Middle frontal gyrus (tissue), 1 donor: ENCODE measurements around the gene MAP4K4.

Source experiments
- DNase-seq: peaks from one replicate; pipeline ENCODE4 v3.0.0-alpha.2; 2015; ENCODE audit warnings: low spot score; ENCODE audit errors: extremely low spot score

MAP4K4 gene

DNA sequence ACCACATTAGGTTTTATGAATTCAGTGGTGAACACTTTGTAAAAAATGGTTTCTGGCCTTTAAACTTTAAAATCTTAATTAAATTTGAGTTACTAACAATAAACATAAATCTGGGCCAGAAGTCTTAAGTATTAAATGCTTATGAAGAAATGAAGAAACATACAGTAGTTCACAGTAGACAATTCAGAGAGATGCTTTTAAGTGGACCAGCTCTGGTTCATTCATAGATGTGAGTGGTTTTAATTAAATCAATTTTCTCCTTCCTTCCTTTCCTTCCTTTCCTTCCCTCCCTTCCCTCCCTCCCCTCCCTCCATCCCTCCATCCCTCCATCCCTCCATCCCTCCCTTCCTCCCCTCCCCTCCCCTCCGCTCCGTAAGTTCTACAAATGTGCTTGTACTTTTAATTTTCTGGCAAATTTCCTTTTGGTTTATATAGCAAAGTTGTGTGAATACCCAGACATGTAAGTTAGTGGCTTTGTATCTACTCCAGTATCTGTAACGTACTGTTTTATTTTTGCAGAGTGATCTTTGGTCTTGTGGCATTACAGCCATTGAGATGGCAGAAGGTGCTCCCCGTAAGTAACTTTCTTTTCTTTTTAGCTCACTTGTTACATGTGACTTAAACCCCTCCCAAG is 136.5 kb downstream of the MAP4K4 start:
- DNase-seq = no peak

DNA sequence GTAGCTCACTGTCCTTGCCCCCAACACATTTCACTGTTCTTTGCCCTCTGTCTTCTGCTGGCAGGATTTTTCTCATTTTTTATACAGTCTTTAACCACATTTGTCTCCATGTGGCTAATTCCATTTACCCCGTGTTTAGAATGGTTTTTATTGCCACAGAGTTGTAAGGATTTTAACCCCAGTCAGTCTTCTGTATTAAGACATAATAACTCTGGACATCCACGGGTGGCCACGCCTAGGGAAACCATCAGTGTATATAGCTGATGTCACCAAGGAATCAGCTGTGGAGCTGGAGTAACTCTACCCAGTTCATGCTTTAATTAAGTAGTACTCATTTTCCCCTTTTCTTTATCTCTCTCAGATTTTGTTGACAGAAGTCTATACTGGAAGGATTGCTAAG is 139.8 kb downstream of the MAP4K4 start:
- no peak for DNase-seq

DNA sequence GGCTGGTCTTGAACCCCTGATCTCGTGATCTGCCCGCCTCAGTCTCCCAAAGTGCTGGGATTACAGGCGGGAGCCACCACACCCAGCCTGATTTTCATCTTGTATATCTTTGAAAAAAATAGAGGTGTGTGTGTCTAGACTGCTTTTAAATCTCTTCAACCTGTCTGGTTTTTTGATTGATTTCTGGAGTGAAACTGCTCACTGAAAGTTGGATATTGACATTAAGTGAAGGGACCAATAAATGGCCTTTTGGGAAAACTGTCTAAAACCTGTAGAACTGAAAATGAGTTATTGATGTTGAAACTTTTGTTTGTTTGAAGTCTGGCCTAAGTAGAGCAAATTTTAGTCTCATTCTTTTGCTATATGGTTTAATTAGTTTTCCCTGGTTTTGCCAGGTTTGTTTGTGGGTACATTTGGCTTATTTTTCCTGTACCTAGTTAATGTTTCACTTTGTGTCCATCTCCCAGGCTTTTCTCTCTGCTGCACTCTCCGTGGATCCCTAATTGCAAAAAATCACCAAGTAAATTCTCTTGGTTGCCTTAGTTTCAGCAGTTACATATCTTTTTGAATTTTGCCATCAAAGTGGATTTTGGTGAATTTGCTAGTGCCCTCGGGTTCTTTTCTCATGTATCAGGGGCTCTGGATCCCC is 144.3 kb downstream of the MAP4K4 start:
- DNase-seq = no peak

DNA sequence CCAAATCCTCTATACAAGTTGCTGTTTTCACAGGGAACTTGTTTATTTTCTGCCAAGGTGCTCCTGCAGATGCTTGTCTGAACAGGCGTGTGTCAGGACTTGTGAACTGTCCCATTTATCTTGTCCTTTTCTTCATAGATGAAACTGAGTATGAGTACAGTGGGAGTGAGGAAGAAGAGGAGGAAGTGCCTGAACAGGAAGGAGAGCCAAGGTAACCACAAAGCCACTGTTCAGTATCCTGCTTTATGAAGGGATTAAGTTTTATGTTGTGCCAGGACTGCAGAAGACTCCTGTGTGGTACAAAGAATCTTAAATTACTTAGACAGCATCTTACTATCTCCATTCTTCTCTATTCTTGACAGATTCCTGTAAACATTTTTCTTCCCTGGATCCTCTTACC is 145.0 kb downstream of the MAP4K4 start:
- no peak for DNase-seq

DNA sequence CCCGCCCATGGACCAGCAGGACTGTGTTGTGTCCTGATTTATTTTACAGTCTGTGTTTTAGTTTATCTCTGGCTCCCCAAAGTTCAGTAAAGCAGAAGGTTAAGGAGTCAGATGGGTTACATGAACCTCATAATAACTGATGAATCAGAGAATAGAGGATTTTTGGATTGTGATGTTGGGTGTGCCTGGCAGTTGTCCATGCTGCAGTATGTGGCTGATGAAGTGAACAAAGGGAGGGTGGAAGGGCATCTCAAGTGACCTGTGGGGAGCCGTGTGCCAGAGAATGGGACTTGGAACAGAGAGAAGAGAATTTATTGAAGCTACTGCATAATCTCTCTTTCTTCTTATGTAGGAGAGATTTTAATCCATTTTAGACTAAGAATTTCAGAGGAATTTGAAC is 145.5 kb downstream of the MAP4K4 start:
- DNase-seq = no peak

DNA sequence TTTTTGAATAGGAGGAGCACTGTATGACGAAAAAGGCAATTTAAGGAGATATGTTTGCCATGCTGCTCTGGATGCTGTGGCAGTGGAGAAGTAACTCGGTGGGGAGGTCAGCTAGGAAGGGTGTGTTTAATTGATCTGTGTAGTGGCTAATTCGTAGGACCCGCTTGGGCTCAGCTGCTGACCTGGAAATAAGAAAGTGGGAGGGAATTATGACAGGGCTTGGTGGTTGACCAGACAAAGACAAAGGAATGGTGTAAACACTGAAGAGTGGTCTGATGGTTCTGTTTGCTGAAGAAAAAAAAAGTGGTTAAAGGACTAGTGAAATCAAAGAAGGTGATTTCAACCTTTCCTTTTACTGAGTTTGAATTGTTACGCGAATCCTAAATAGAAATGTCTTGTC is 146.0 kb downstream of the MAP4K4 start:
- no peak for DNase-seq

DNA sequence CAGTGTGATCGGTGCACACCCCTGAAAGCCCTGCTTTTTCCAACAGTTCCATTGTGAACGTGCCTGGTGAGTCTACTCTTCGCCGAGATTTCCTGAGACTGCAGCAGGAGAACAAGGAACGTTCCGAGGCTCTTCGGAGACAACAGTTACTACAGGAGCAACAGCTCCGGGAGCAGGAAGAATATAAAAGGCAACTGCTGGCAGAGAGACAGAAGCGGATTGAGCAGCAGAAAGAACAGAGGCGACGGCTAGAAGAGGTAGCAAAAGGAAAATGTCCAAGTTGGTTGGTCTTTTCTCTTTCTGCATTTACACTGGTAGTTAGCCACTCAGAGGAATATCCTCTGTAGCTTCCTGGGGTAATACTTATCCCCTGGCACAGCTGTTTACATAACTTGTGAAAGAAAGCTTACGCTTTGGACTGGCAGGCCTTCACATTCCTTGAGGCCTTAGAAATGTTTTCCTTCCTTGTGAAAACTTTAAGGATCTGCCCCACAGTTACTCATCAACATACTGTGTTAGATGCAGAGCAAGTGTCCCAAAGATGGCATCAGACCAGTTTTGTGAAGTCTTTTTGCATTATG is 146.6 kb downstream of the MAP4K4 start:
- DNase-seq = no peak

DNA sequence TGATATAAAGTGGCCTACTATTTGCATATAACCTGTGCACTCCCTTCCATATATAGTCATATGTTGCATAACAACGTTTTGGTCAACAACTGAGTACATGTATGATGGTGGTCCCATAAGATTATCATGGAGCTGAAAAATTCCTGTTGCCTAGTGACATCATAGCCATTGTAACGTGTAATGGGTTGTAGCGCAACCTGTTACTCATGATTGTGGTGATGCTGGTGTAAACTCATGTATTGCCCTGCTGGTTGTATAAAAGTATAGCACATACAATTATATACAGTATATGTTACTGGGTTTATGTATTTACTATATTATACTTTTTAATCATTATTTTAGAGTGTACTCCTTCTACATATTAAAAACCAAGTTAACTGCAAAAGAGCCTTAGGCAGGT is 149.5 kb downstream of the MAP4K4 start:
- no peak for DNase-seq

DNA sequence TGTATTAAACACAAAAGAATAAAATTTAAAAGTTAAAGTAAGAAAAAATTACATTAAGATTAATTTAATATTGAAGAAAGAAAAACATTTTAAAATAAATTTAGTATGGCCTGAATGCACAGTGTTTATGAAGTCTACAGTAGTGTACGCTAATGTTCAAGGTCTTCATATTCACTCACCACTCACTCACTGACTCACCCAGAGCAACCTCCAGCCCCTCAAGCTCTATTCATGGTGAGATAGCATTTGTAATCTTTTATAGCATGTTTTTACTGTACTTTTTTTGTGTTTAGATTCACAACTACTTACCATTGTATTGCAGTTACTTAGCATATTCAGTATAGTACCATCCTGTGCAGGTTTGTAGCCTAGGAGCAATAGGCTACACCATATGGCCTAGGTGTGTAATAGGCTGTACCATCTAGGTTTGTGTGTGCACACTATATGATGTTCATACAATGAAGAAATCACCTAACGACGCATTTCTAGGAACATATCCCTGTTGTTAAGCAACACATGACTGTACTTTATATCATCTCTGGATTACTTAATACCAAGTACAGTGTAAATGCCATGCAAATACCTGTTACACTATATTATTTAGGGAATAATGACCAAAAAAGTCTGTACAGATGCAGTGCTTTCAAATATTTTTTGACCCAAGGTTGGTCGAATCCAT is 150.3 kb downstream of the MAP4K4 start:
- no peak for DNase-seq

DNA sequence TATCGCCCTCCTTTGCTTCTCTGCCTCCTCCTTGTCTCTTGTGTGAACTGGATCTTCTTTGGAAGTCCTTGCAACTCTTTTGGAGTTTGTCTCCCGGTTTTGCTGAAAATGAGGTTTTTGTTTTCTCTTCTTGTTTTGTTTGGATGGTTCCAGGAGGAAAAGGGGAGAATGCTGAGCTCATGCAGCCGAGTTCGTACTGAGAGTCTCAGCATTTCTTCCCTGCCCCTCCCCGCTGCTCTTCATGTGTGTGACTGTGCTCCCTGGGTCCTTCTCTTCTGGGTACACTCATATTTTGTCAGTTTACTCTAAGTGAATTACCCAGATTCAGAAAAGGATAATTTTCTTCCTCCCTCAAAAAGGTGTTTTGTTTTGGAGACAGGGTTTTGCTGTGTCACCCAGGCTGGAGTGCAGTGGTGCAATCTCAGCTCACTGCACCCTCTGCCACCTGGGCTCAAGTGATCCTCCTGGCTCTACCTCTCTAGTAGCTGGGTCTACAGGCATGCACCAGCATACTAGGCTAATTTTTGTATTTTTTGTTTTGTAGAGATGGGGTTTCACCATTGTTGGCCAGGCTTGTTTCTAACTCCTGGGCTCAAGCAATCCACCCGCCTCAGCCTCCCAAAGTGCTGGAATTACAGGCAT is 151.4 kb downstream of the MAP4K4 start:
- no peak for DNase-seq

DNA sequence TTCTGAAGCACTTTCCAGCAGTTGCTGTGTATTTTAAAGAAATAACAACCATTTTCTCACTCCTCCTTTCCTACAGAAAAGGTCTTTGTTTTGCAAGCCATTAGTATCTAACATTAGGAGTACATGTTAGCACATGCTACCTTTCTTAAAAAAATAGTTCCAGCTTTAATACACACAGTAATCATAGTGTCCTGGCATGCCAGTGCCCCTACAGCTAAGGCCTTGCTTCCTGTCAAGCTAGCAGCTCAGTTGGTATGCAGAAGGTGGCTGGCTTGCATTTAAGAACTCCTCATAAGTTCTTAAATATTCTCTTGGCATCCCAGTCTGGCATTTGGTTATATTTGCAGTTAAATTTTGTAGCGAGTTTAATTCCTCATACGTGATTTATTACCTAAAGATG is 152.9 kb downstream of the MAP4K4 start:
- DNase-seq = no peak

DNA sequence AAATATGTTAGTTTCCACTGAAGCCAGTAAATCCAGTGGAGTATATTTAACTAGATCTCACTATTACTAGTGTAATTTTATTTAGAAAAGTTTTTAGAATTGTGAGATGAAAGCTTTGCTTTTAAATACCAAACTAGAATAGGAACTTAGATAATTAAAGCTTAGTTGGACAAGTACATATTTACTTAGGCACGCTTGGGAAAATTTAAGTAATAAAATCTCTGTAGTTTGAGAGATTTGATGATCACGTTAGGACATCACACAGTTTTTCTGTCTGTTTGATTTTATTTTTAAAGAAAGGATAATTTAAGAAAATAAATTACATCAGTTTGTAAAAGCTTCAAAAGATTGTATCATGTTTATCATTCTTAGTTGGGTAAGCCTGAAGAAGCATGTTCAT is 153.5 kb downstream of the MAP4K4 start:
- DNase-seq = no peak

DNA sequence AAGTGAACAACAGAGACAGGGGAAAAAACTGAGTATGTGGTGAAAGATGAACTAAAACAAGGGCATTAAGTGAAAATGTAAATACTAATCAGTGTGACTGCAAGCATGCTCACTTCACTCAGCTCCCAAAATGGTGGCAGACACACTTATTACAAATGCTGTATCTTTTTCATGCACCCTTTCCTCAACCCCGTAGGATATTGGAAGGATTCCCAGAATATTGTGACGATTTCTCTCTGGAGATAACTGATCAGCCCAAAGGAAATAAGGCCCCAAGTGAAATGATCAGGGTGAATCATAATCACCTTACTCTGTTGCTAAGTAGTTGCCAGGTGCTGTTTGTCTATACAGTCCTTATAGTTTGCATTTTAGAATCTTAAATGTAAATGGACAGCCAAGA is 155.3 kb downstream of the MAP4K4 start:
- DNase-seq = no peak

DNA sequence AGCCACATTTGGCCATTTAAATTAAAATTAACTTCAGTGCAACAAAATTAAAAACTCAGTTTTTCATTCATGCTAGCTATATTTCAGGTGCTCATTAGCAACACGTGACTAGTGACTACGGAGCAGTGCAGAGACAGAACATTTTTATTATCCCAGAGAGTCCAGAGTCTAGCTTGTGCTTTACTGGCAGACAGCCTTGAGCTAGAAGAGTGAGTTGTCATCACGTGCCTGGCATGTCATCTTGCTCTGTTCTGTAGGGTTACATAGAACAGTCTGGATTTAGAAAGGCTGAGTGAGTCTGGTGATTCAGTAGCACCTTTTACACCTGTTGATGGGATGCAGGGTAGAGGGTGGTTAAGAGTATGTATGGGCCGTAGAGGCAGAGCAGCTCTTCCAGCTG is 157.4 kb downstream of the MAP4K4 start:
- DNase-seq = no peak

DNA sequence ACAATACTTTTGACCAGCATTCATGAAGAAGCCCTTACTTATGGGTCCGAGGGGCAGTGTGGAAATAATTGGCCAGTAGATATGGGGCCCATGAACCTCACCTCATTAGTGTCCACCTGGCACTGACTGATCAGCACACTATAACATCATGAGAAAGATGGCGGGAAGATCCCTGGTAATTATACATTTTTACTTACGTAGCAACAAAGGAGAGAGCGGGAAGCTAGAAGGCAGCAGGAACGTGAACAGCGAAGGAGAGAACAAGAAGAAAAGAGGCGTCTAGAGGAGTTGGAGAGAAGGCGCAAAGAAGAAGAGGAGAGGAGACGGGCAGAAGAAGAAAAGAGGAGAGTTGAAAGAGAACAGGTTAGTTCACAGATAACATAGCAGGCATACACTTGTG is 158.3 kb downstream of the MAP4K4 start:
- DNase-seq = no peak

DNA sequence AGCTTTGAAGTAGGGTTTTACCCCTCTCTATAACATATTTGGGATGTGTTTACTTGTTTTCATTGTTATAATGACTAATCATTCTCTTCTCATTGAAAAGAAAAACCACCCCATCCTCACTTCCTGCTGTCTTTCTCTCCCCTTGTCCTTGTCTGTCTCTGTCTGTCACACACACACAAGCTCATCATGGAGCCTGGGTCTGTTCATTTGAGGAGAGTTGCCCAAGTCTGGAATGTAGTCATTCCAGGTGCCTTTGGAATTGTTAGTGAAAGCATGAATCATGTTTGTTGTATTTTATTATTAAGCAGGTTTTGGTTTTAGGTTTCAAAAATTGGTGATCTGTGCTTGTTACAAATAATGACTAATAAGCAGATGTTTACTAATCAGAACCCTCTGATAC is 160.7 kb downstream of the MAP4K4 start:
- DNase-seq = no peak

DNA sequence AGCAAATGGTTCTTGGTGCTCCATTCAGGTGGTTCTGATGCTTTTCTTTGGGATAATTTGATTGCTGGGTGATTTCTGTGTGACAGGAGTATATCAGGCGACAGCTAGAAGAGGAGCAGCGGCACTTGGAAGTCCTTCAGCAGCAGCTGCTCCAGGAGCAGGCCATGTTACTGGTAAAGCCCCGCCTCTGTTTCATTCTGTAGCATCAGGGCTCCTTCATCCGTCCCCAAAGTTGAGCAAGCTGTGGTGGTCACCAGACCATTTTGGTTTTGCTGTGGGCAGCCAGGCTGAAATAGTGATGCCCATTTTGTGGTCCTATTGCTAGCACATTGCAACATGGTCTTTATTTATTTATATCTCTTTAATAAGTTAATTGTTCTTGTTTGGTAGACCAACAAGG is 161.4 kb downstream of the MAP4K4 start:
- DNase-seq = no peak

DNA sequence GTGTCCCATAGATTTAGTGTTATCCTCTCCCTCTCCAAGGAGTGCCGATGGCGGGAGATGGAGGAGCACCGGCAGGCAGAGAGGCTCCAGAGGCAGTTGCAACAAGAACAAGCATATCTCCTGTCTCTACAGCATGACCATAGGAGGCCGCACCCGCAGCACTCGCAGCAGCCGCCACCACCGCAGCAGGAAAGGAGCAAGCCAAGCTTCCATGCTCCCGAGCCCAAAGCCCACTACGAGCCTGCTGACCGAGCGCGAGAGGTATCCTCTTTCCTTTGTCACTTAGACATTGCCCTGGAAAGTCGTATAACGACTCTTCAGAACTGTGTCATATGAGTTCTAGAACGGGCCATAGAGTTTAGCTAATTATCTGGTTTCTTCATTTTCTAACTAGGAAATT is 162.1 kb downstream of the MAP4K4 start:
- no peak for DNase-seq

DNA sequence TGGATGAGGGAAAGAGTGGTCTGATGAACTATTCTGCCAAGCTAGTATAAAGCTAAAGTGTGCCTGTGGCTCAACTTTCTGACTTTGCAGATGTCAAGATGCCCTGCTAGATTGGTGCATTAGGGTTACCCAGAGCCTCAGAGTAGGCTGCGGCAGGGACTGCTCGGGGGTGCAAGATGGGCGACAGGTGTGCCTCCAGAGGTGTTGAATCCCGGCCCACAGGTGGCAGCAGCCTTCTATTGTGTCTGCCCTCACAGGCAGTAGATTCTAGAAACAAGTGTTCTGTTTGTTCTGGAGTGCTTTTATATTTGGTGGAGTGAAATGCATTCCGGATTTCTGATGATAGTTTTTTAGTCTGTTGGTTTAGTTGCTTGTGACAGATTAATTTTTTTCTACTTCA is 162.7 kb downstream of the MAP4K4 start:
- DNase-seq = no peak

DNA sequence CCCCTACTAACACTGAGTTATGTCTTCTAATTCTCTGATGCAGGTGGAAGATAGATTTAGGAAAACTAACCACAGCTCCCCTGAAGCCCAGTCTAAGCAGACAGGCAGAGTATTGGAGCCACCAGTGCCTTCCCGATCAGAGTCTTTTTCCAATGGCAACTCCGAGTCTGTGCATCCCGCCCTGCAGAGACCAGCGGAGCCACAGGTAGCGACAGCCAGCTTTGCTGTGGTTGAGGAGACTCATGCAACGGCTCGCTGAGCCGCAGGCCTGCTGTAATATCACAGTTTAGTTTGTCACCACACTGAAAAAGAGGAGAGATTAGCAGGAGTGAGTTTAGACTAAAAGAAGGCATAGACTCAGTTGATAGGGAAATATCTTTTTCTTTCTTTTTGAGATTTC is 163.3 kb downstream of the MAP4K4 start:
- DNase-seq = no peak

DNA sequence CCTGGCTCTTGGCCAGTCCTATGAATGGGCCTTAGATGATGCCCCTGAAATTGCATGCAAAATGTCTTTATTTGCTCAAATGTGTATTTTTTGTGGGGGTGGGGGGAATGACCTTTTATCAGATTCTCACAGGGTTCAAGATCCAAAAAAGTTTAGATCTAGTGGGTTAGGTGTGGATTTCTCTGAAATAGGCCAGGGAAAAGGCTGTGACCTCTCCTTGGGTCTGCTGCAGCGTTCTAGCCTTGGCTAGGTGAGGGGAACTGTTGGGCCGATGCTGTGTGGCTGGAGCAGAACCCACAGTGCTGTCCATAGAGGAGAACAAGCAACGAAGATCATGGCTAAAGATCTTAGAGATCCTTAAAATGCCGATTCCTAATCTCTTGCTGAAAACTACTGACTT is 163.9 kb downstream of the MAP4K4 start:
- no peak for DNase-seq

DNA sequence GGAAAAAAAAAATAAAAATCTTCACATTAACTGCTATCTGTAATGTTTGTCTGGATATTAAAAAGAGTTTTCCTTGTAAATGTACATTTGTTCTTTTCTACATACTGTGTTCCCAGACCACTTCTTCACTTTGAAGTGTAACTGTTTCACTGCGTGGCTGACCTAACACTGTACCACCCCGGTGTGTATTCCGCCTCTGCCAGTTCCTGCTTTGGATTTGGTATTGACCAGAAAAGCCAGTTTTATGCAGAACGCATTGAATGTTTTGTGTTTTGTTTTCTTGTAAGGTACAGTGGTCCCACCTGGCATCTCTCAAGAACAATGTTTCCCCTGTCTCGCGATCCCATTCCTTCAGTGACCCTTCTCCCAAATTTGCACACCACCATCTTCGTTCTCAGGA is 166.0 kb downstream of the MAP4K4 start:
- no peak for DNase-seq
